CD4-positive, CD25-positive, alpha-beta regulatory T cell (primary cell): ENCODE data around the gene PASK. TPM values are rescaled to one million over a fixed set of nuclear protein-coding genes. Genes with fewer than 3 reads are reported as not detected.

ENCODE experiments used
- ATAC-seq, 2 donors: fragments of 150-1000 bp; cut with Tn5 transposase; one replicate each; pipeline ENCODE4 v1.10.0; 2021; ENCODE audit warnings: low read depth in 2 of 2, moderate number of reproducible peaks in 2 of 2, moderate library complexity in 1 of 2
- DNase-seq, 3 donors: peaks; one replicate each; pipeline versions ENCODE4 v3.0.0 to v3.0.0-alpha.2; 2012 to 2022; ENCODE audit warnings: mixed read lengths in 1 of 3
- H3K27ac ChIP-seq: one replicate; pipeline ENCODE4 v1.7.0; 2013; ENCODE audit warnings: mild to moderate bottlenecking, low read length; ENCODE audit not compliant: insufficient read depth, poor library complexity, severe bottlenecking
- H3K27me3 ChIP-seq: one replicate; pipeline ENCODE4 v1.7.0; 2013; ENCODE audit warnings: low read length; ENCODE audit not compliant: control insufficient read depth, insufficient read depth
- H3K36me3 ChIP-seq: one replicate; pipeline ENCODE4 v1.7.0; 2013; ENCODE audit warnings: mild to moderate bottlenecking, low read length, moderate library complexity; ENCODE audit not compliant: control insufficient read depth, insufficient read depth
- H3K4me1 ChIP-seq: 2 replicates; pipeline ENCODE4 v1.7.0; 2013; ENCODE audit warnings: mild to moderate bottlenecking, low read length; ENCODE audit not compliant: insufficient read depth, control insufficient read depth, poor library complexity, severe bottlenecking
- H3K4me3 ChIP-seq: one replicate; pipeline ENCODE4 v1.7.0; 2013; ENCODE audit warnings: low read depth, mild to moderate bottlenecking, low read length, moderate library complexity
- H3K9me3 ChIP-seq, 2 experiments: 1 replicate in 1 of 2; 2 replicates in 1 of 2; pipeline ENCODE4 v1.7.0; 2013; ENCODE audit warnings: low read length in 2 of 2, mild to moderate bottlenecking in 1 of 2, moderate library complexity in 1 of 2; ENCODE audit not compliant: control insufficient read depth in 2 of 2
- H3K27ac Mint-ChIP-seq, 3 donors: one replicate each; pipeline ENCODE4 v1.8.0; 2020 to 2022; ENCODE audit warnings: mild to moderate bottlenecking in 3 of 3, mixed read lengths in 3 of 3, moderate library complexity in 2 of 3
- H3K27me3 Mint-ChIP-seq: one replicate; pipeline ENCODE4 v1.8.0; 2022; ENCODE audit warnings: mild to moderate bottlenecking, mixed read lengths
- H3K36me3 Mint-ChIP-seq: one replicate; pipeline ENCODE4 v1.8.0; 2020; ENCODE audit warnings: mixed read lengths
- H3K4me1 Mint-ChIP-seq, 4 donors: one replicate each; pipeline ENCODE4 v1.8.0; 2020 to 2022; ENCODE audit warnings: mixed read lengths in 4 of 4, mild to moderate bottlenecking in 1 of 4
- H3K4me3 Mint-ChIP-seq, 4 donors: one replicate each; pipeline ENCODE4 v1.8.0; 2020 to 2022; ENCODE audit warnings: mild to moderate bottlenecking in 4 of 4, mixed read lengths in 4 of 4, moderate library complexity in 3 of 4
- H3K9me3 Mint-ChIP-seq, 7 donors: one replicate each; pipeline ENCODE4 v1.8.0; 2020 to 2022; ENCODE audit warnings: mixed read lengths in 7 of 7, mild to moderate bottlenecking in 3 of 7, moderate library complexity in 2 of 7
- polyA plus RNA-seq, 4 donors: library from polyadenylated mRNA; unstranded; fragments of 300-500 nt; fragmentation: Illumina TruSeq; gene quantifications; one replicate each; pipeline ENCODE4 v1.2.3, GENCODE V29; 2021
- total RNA-seq: library from RNA; stranded (reverse); gene quantifications from one replicate; pipeline ENCODE4 v1.2.3, GENCODE V29; 2022

The PASK gene
- total and polyA plus RNA-seq, 5 donors from 2014 or later = 15.9 to 160 (median 23.0) TPM

DNA sequence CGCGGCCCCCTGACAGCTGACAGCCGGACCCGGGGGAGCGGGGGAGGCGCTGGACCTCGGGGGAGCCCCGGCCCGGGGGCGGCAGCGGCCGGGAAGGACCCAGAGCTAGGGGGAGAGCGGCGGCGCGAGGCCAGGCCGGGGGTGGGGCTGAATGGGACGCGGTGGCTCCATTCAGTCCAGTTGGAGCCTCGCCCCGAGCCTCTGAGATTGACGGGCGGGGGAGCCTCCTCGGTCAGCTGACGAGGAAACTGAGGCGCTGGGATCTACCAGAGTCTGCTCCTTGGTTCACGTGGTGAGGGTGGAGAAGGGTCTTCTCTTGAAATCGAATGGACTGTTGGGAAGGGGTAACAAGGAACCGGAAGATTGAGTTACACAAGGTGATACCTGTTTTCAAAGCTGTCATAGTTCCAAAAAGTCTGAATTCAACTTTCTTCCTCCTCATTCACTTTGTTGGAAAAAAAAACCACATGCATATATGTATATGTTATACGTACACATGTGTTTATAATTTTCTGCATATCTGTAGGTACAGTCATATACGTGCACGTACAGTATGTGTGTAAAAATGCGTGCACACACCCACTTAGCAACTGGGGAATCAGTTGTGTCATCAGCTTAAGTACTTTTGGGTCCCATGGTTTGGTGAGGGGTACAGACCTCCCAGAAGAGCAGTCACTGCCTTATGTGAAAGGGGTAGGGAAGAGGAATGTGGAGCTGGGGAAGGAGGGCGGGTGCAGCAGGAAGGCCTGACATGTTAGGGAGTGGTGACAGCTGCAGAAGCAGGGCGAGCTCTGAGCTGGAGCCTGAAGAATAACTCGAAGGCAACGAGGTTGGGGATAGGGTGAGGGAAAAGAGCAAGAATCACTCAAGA, 1.6 kb upstream of the PASK start:
- Mint-ChIP-seq H3K36me3 (peaks cover 6% of the 10 kb centered on the region), H3K27me3 (peaks cover 6% of the 10 kb centered on the region), H3K9me3 (no peaks in the 10 kb centered on the region), H3K27ac (peak overlapping the region; percentile 93 to 98 (median 95)), H3K4me1 (peaks cover 14 to 56% (median 44%) of the 10 kb centered on the region in 4 donors), H3K4me3 (peak overlapping the region; percentile 95 to 100 (median 98))
- ATAC-seq = no peak
- Histone ChIP-seq H3K27me3 (no peaks in the 10 kb centered on the region), H3K4me1 (peaks cover 24% of the 10 kb centered on the region), H3K36me3 (peaks cover 12% of the 10 kb centered on the region), H3K27ac (peak overlapping the region; percentile 72), H3K9me3 (no peaks in the 10 kb centered on the region), H3K4me3 (peak overlapping the region; percentile 88)
- no peak for DNase-seq

GRCh38 chr2:241149925-241150659, 820 bp upstream of the PASK start, which contains the start of gene PPP1R7:
Gene PPP1R7, plus strand, starts transcription at chr2:241150467. Its CDS starts 29 bp downstream, at chr2:241150496.
- Histone ChIP-seq H3K36me3 (peaks cover 8% of the 10 kb centered on the region), H3K27me3 (no peaks in the 10 kb centered on the region), H3K4me3 (peak within 1 kb of the TSS; percentile 88), H3K4me1 (peaks cover 24% of the 10 kb centered on the region), H3K27ac (peak within 1 kb of the TSS; percentile 75), H3K9me3 (no peaks in the 10 kb centered on the region)
- DNase-seq (peak; percentile 95 to 97 (median 96)), ATAC-seq (peak; percentile 82 to 84)
- Mint-ChIP-seq H3K9me3 (no peaks in the 10 kb centered on the region), H3K4me3 (peak within 1 kb of the TSS; percentile 95 to 100 (median 98)), H3K4me1 (peaks cover 14 to 56% (median 44%) of the 10 kb centered on the region in 4 donors), H3K27ac (peak within 1 kb of the TSS; percentile 93 to 98 (median 95)), H3K36me3 (peaks cover 6% of the 10 kb centered on the region), H3K27me3 (peaks cover 6% of the 10 kb centered on the region)

GRCh38 chr2:241149675-241149924, 328 bp upstream of the PASK start:
- Mint-ChIP-seq H3K9me3 (no peaks in the 10 kb centered on the region), H3K27me3 (peaks cover 6% of the 10 kb centered on the region), H3K4me1 (peaks cover 14 to 53% (median 43%) of the 10 kb centered on the region in 4 donors), H3K36me3 (peaks cover 6% of the 10 kb centered on the region), H3K27ac (peak overlapping the region; percentile 90 to 93 (median 91)), H3K4me3 (peak overlapping the region; percentile 95 to 100 (median 98))
- no peak for ATAC-seq
- Histone ChIP-seq H3K4me1 (peaks cover 24% of the 10 kb centered on the region), H3K4me3 (peak overlapping the region; percentile 87), H3K36me3 (peaks cover 6% of the 10 kb centered on the region), H3K27me3 (no peaks in the 10 kb centered on the region), H3K9me3 (no peaks in the 10 kb centered on the region), H3K27ac (peak overlapping the region; percentile 75)
- no peak for DNase-seq

GRCh38 chr2:241148239-241148638, 1.0 kb downstream of the PASK start:
- peaks cover 24% of the 10 kb centered on the region for H3K4me1 ChIP-seq
- no peak for ATAC-seq
- no peak for DNase-seq
- Mint-ChIP-seq H3K4me3 (peak overlapping the region; percentile 86 to 99 (median 92)), H3K27me3 (peaks cover 6% of the 10 kb centered on the region), H3K9me3 (no peaks in the 10 kb centered on the region), H3K4me1 (peaks cover 14 to 49% (median 41%) of the 10 kb centered on the region in 4 donors), H3K36me3 (peaks cover 5% of the 10 kb centered on the region), H3K27ac (peak overlapping the region in 1 of 3 donors; percentile 89)
- no peaks in the 10 kb centered on the region for H3K36me3 ChIP-seq
- no peaks in the 10 kb centered on the region for H3K27me3 ChIP-seq
- H3K9me3 ChIP-seq = no peaks in the 10 kb centered on the region
- peak overlapping the region; percentile 55 for H3K4me3 ChIP-seq
- H3K27ac ChIP-seq = no peak overlapping the region

- peaks cover 4% of the 10 kb centered on the region for H3K36me3 ChIP-seq
- ATAC-seq (no peak), DNase-seq (no peak)
- Mint-ChIP-seq H3K36me3 (peaks cover 4% of the 10 kb centered on the region), H3K27ac (no peak overlapping the region), H3K4me3 (peak overlapping the region; percentile 15 to 93 (median 88)), H3K9me3 (no peaks in the 10 kb centered on the region), H3K27me3 (peaks cover 6% of the 10 kb centered on the region), H3K4me1 (peaks cover 13 to 45% (median 38%) of the 10 kb centered on the region in 4 donors)
- no peaks in the 10 kb centered on the region for H3K27me3 ChIP-seq
- no peak overlapping the region for H3K27ac ChIP-seq
- no peak overlapping the region for H3K4me3 ChIP-seq
- peaks cover 24% of the 10 kb centered on the region for H3K4me1 ChIP-seq
- H3K9me3 ChIP-seq = no peaks in the 10 kb centered on the region
Measured at GRCh38 chr2:241147336-241147735, 1.9 kb downstream of the PASK start.

DNA sequence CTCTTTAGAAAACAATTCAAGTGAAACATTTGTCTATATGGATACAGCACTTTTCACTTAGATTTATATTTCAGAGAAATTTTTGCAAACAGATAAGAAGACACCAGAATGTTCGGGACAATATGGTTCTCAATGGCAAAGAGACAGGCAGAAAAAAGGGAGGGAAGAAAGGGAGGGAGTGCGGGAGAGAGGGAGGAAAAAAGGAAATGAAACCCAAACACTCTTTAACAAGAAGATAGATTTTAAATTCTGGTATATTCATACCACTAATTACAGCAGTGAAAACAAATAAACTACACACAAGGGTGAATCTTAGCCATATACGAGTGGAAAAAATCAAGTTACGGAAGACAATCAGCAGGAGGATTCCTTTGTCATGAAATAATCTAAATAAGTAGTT, 3.0 kb downstream of the PASK start:
- H3K9me3 ChIP-seq = no peaks in the 10 kb centered on the region
- no peaks in the 10 kb centered on the region for H3K27me3 ChIP-seq
- peak overlapping the region in 3 of 4 donors; percentile 28 to 91 (median 90) for H3K4me3 Mint-ChIP-seq
- H3K27me3 Mint-ChIP-seq = peaks cover 6% of the 10 kb centered on the region
- H3K9me3 Mint-ChIP-seq = no peaks in the 10 kb centered on the region
- H3K4me1 Mint-ChIP-seq = peaks cover 9 to 42% (median 29%) of the 10 kb centered on the region in 4 donors
- H3K36me3 ChIP-seq = peaks cover 5% of the 10 kb centered on the region
- peaks cover 21% of the 10 kb centered on the region for H3K4me1 ChIP-seq
- peaks cover 13% of the 10 kb centered on the region for H3K36me3 Mint-ChIP-seq
- no peak overlapping the region for H3K4me3 ChIP-seq
- no peak for ATAC-seq
- H3K27ac Mint-ChIP-seq = no peak overlapping the region
- no peak overlapping the region for H3K27ac ChIP-seq
- DNase-seq = no peak

DNA sequence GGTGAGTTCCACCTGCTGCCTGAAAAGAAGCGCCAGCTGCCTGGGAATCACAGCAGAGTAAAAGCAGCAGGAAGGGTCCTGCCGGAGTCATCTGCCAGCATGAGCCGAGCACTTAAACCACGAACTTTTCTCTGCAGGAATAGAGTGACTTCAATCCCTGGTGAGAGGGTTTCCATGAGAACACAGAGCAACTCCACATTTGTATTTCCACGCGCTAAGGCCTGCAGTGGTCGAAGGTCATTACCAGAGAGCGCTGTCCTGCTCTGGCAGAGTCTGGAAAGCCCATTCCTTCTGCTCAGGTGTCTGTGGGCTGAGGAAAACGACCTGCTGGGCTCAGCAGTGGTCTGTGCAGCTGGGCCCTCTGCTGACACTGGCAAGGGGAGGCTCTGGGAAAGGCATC, 6.7 kb downstream of the PASK start:
- H3K27ac Mint-ChIP-seq = no peak overlapping the region
- H3K36me3 Mint-ChIP-seq = peaks cover 24% of the 10 kb centered on the region
- peaks cover 31% of the 10 kb centered on the region for H3K36me3 ChIP-seq

More for the DNA sequence above, 6.7 kb downstream of the PASK start:
- Histone ChIP-seq H3K4me3 (no peak overlapping the region), H3K4me1 (no peaks in the 10 kb centered on the region), H3K27me3 (no peaks in the 10 kb centered on the region), H3K9me3 (no peaks in the 10 kb centered on the region), H3K27ac (no peak overlapping the region)
- peaks cover 9 to 21% (median 11%) of the 10 kb centered on the region in 4 donors for H3K4me1 Mint-ChIP-seq
- H3K9me3 Mint-ChIP-seq = peaks cover 0 to 1% (median 0%) of the 10 kb centered on the region in 7 donors
- no peak overlapping the region for H3K4me3 Mint-ChIP-seq
- H3K27me3 Mint-ChIP-seq = no peaks in the 10 kb centered on the region
- no peak for ATAC-seq
- no peak for DNase-seq
